Fibroblast of mammary gland (primary cell): ENCODE results near the gene CMPK1.

Experiments used
- DNase-seq: peaks from one replicate; pipeline ENCODE4 v3.0.0-alpha.2; 2010; ENCODE audit warnings: low read depth
- H3K4me3 ChIP-seq: 2 replicates; pipeline ENCODE4 v1.5.1; 2011; ENCODE audit warnings: low read depth, mild to moderate bottlenecking, low read length, moderate library complexity; ENCODE audit not compliant: control insufficient read depth
- TF ChIP-seq, protein P1 (sequence below): conservative IDR thresholded peaks from 2 replicates; pipeline ENCODE4 v1.5.1; 2011; ENCODE audit warnings: low read depth, low read length, inconsistent platforms; ENCODE audit not compliant: control insufficient read depth, insufficient read depth

CMPK1 gene

DNA sequence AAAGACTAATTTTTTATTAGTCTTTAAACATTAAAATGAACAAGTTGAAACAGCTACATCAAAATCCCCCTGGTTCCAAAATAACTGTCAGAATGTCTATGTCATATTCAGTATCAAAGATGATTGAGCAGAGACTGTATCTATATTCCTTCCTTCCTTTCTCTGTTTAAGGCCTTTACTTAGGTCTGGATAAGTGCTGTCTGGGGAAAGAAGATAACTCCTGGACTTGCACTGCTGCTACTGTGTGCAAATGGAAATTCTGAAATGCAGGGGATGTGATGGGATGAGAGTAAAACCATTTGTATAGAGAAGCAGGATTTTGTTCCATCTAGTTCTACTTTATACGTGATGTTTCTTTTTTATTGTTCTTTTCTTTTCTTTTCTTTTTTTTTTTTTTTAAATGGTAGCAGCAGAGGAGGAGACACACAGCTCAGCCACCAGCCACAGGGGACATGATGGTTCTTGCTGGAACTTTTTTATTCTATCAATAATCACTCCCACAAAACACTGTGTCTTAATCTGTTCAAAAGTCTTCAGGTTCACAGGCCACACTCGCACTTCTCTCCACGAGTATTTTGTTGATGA, 48.9 kb downstream of the CMPK1 start:
- TF ChIP-seq, protein P1, sequence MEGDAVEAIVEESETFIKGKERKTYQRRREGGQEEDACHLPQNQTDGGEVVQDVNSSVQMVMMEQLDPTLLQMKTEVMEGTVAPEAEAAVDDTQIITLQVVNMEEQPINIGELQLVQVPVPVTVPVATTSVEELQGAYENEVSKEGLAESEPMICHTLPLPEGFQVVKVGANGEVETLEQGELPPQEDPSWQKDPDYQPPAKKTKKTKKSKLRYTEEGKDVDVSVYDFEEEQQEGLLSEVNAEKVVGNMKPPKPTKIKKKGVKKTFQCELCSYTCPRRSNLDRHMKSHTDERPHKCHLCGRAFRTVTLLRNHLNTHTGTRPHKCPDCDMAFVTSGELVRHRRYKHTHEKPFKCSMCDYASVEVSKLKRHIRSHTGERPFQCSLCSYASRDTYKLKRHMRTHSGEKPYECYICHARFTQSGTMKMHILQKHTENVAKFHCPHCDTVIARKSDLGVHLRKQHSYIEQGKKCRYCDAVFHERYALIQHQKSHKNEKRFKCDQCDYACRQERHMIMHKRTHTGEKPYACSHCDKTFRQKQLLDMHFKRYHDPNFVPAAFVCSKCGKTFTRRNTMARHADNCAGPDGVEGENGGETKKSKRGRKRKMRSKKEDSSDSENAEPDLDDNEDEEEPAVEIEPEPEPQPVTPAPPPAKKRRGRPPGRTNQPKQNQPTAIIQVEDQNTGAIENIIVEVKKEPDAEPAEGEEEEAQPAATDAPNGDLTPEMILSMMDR = no peak
- no peak for DNase-seq
- H3K4me3 ChIP-seq = no peak overlapping the region

DNA sequence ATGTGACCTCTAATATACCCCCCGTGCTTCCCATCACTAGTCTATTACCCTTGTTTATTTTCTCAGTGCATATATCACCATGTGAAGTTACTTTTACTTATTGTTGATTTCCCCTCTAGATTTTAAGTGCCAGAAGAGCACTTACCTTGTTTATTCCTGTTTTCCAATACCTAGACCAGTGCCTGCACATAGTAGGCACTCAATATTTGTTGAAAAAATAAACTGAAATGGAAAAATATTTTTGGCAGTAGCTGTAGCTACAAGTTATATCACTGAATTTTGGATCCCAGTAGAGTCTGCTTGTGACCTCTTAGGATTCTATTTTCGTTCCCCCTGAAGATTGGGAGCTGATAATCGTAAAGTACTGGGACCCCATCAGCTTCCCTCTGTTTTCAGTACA, 50.5 kb downstream of the CMPK1 start:
- TF ChIP-seq, protein P1 = no peak
- no peak overlapping the region for H3K4me3 ChIP-seq
- DNase-seq = no peak

DNA sequence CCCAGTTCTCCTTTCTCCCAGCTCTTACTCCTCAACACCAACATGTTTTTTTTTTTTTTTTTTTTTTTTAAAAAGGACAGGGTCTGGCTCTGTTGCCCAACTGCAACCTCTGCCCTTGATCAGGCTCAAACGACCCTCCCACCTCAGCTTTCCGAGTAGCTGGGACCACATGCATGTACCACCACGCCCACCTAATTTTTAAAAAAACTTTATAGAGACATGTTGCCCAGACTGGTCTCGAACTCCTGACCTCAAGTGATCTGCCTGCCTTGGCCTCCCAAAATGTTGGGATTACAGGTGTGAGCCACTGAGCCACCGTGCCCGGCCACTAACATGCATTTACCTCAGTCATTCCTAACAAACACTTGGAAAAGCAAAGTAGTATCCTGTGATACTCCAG, 51.4 kb downstream of the CMPK1 start:
- TF ChIP-seq, protein P1 = no peak
- DNase-seq = no peak
- no peak overlapping the region for H3K4me3 ChIP-seq

DNA sequence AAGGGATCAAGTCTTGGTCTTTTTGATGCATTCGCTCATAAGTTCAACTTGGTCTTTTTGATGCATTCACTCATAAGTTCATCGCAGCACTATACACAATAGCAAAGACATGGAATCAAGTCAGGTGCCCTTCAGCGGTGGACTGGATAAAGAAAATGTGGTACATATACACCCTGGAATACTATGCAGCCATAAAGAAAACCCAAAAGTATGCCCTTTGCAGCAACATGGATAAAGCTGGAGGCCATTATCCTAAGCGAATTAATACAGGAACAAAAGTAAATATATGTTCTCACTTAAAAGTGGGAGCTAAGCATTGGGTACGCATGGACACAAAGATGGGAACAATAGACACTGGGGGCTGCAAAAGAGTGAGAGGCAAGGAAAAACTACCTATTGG, 52.7 kb downstream of the CMPK1 start:
- H3K4me3 ChIP-seq = no peak overlapping the region
- TF ChIP-seq, protein P1 = no peak
- DNase-seq = no peak

DNA sequence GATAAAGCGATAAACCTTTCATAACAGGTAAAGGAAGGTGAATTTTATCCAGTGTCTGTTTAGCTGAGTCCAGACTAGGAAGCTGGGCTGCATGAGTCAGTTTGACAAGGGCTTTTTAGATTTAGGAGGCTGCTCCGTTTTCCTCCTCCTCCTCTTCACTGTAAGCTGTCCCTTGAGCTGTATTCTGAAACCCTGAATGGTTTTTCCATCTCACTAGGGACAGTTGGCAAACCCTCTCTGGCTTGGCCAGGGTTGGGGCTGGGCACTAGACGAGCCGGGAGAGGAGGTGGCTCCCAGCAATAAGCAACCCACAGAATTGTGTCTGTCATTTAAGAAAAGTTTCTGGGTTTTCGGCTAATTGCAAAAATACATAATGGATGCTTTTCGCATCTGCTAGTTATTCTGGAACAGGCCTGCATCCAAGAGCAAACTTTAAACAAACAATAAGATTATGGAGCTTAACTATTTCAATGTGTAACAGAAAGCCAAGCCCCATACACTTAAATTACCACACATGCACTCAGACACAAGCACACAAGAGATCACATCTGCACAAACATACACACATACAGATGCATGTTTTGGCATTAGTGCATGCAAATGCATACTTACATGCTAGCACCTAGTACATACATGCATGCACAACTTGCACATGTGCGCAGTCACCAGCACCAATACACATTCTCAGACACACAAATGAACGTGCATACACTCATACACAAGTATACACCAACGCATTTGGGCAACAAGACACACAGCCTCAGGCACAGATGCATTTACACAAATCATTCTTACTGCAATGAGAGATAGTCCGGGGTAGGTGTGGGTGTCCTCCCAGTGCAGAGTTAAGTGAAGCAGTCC, 54.7 kb downstream of the CMPK1 start:
- TF ChIP-seq, protein P1 = no peak
- no peak for DNase-seq
- no peak overlapping the region for H3K4me3 ChIP-seq

DNA sequence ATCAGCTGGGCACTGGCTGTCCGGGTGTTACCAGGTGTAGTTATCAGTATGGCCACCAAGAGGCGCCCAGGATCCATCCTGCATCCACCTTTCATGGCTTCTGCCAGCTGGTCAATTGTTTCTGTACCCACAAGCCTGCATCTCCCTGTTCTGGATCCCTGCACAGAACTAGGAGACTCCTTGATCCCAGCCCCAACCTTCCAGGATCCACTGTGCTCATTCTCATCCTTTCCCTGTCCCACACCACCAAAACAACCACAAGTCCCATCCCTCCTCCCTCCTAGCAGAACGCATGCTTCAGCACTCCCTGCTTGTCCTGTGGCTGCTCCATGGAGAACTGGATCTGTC, 55.3 kb downstream of the CMPK1 start:
- TF ChIP-seq, protein P1 = peak; percentile 86
- DNase-seq = peak; percentile 66
- no peak overlapping the region for H3K4me3 ChIP-seq
